ENCODE results near the gene DMBX1.

Gene DMBX1

GRCh38 chr1:46536527-46536926 lies 46.9 kb downstream of the DMBX1 start:
- no peak for DNase-seq (ENCODE audit: low read depth)
- TF ChIP-seq CTCF (IDR thresholded peaks at IDR 0.05; ENCODE audit: low read depth, low read length, missing control alignments) = no peak
- H3K4me3 ChIP-seq (ENCODE audit: low read depth, low read length) = no peak overlapping the region

- no peak overlapping the region for H3K4me3 ChIP-seq (ENCODE audit: low read depth, low read length)
- no peak for TF ChIP-seq CTCF (IDR thresholded peaks at IDR 0.05; ENCODE audit: low read depth, low read length, missing control alignments)
- DNase-seq (ENCODE audit: low read depth) = no peak
Measured at GRCh38 chr1:46537651-46538050, 48.0 kb downstream of the DMBX1 start.

- H3K4me3 ChIP-seq (ENCODE audit: low read depth, low read length) = no peak overlapping the region
- no peak for TF ChIP-seq CTCF (IDR thresholded peaks at IDR 0.05; ENCODE audit: low read depth, low read length, missing control alignments)
- DNase-seq (ENCODE audit: low read depth) = no peak
Measured at GRCh38 chr1:46538147-46538546, 48.5 kb downstream of the DMBX1 start.

Measured in GM12864 (cell line).